SK-N-SH (cell line): ENCODE measurements around the gene KHDC1. TPM values are rescaled to one million over a fixed set of nuclear protein-coding genes. Genes with fewer than 3 reads are reported as not detected.
A peak's percentile ranks its signal among the peaks of the same experiment; 100 is the strongest.

Source experiments
- CTCF ChIA-PET: fragments of 300-600, 350-600 bp; formaldehyde crosslinking; extraction: SDS; loops from one replicate; lab custom pipeline; 2021; lab: Yijun Ruan, JAX
- POLR2A ChIA-PET: fragments of 350-600 bp; sonication (Branson Sonifier 250); formaldehyde crosslinking; extraction: SDS; loops from one replicate; lab custom pipeline; 2020; ENCODE audit warnings: antibody characterized with exemption, inconsistent platforms; lab: Yijun Ruan, JAX
- DNase-seq: peaks from one replicate; pipeline ENCODE4 v3.0.0; 2012
- H2AFZ ChIP-seq: fragments of 200-600 bp; sonication (generic); 2 replicates; pipeline ENCODE4 v1.8.1; 2016; ENCODE audit warnings: antibody characterized with exemption, mild to moderate bottlenecking, low read depth
- H3F3A ChIP-seq: fragments of 200-600 bp; sonication (generic); replicated peaks from 2 replicates; pipeline ENCODE3; 2016; ENCODE audit warnings: antibody characterized with exemption, mild to moderate bottlenecking; ENCODE audit not compliant: insufficient read depth
- H3K27ac ChIP-seq, 2 experiments: fragments of 200-500 bp in 1 of 2; fragments of 200-600 bp in 1 of 2; sonication (Bioruptor generic) in 1 of 2; sonication (generic), shearing (Covaris generic) in 1 of 2; 2 replicates each; pipeline versions ENCODE4 v1.5.1 to v1.6.1; 2014 to 2016; ENCODE audit warnings: low read depth in 2 of 2, inconsistent platforms in 1 of 2, low read length in 1 of 2, mild to moderate bottlenecking in 1 of 2, mixed read lengths in 1 of 2
- H3K27me3 ChIP-seq: fragments of 200-600 bp; sonication (generic), shearing (Covaris generic); 2 replicates; pipeline ENCODE4 v1.6.1; 2016; ENCODE audit warnings: mixed run types; ENCODE audit not compliant: insufficient read depth
- H3K36me3 ChIP-seq, 2 experiments: fragments of 200-500 bp in 1 of 2; fragments of 200-600 bp in 1 of 2; sonication (Bioruptor generic) in 1 of 2; sonication (generic) in 1 of 2; replicated peaks in 1 of 2; 2 replicates each; pipeline versions ENCODE3 to v1.5.1; 2014 to 2016; ENCODE audit warnings: low read length in 1 of 2, mild to moderate bottlenecking in 1 of 2; ENCODE audit not compliant: insufficient read depth in 2 of 2, control insufficient read depth in 1 of 2
- H3K4me1 ChIP-seq, 2 experiments: fragments of 200-500 bp in 1 of 2; fragments of 200-600 bp in 1 of 2; sonication (Bioruptor generic) in 1 of 2; sonication (generic), shearing (Covaris generic) in 1 of 2; 2 replicates each; pipeline versions ENCODE4 v1.5.1 to v1.6.1; 2014 to 2016; ENCODE audit warnings: low read depth in 1 of 2, low read length in 1 of 2, mixed run types in 1 of 2; ENCODE audit not compliant: insufficient read depth in 2 of 2, control insufficient read depth in 1 of 2
- H3K4me2 ChIP-seq: fragments of 200-600 bp; sonication (generic), shearing (Covaris generic); 2 replicates; pipeline ENCODE4 v1.6.1; 2017; ENCODE audit warnings: mixed run types
- H3K4me3 ChIP-seq, 2 experiments: fragments of 200-500 bp in 1 of 2; fragments of 200-600 bp in 1 of 2; sonication (Bioruptor generic) in 1 of 2; sonication (generic), shearing (Covaris generic) in 1 of 2; 2 replicates each; pipeline versions ENCODE4 v1.5.1 to v1.8.1; 2014 to 2016; ENCODE audit warnings: low read depth in 2 of 2, inconsistent platforms in 1 of 2, low read length in 1 of 2, mild to moderate bottlenecking in 1 of 2, mixed read lengths in 1 of 2, moderate library complexity in 1 of 2
- H3K79me2 ChIP-seq: fragments of 200-600 bp; sonication (generic); 2 replicates; pipeline ENCODE4 v1.8.1; 2017; ENCODE audit warnings: mild to moderate bottlenecking; ENCODE audit not compliant: insufficient read depth
- H3K9ac ChIP-seq: fragments of 200-600 bp; sonication (generic); 2 replicates; pipeline ENCODE4 v1.6.1; 2017; ENCODE audit warnings: mixed run types
- H3K9me2 ChIP-seq: fragments of 200-600 bp; sonication (generic); 2 replicates; pipeline ENCODE4 v1.6.1; 2017; ENCODE audit warnings: mixed run types
- H3K9me3 ChIP-seq: fragments of 200-600 bp; sonication (generic); 2 replicates; pipeline ENCODE4 v1.6.1; 2017; ENCODE audit warnings: mixed run types, mild to moderate bottlenecking, moderate library complexity
- H4K20me1 ChIP-seq: fragments of 200-600 bp; sonication (generic); 2 replicates; pipeline ENCODE4 v1.6.1; 2017; ENCODE audit warnings: mild to moderate bottlenecking, mixed run types; ENCODE audit not compliant: insufficient read depth
- CTCF ChIP-seq: fragments of 200-600 bp; sonication (generic); IDR thresholded peaks from 2 replicates; pipeline ENCODE4 v1.6.1; 2017; ENCODE audit warnings: antibody characterized with exemption, mild to moderate bottlenecking, moderate library complexity
- ELF1 ChIP-seq: IDR thresholded peaks from 2 replicates; pipeline ENCODE4 v1.4.0; 2012
- FOSL2 ChIP-seq: IDR thresholded peaks from 2 replicates; pipeline ENCODE4 v1.4.0; 2012; ENCODE audit warnings: low read depth, mild to moderate bottlenecking, moderate library complexity, borderline replicate concordance
- FOXM1 ChIP-seq: IDR thresholded peaks from 2 replicates; pipeline ENCODE4 v1.4.0; 2012; ENCODE audit warnings: low read depth, mild to moderate bottlenecking
- GABPA ChIP-seq: IDR thresholded peaks from 2 replicates; pipeline ENCODE4 v1.4.0; 2012; ENCODE audit warnings: low read depth, mild to moderate bottlenecking
- NFIC ChIP-seq: IDR thresholded peaks from 2 replicates; pipeline ENCODE4 v1.4.0; 2012; ENCODE audit warnings: borderline replicate concordance
- POLR2AphosphoS5 ChIP-seq: IDR thresholded peaks from 2 replicates; pipeline ENCODE4 v1.6.1; 2012; ENCODE audit warnings: low read depth, low read length
- RAD21 ChIP-seq: IDR thresholded peaks from 2 replicates; pipeline ENCODE4 v1.6.1; 2012; ENCODE audit warnings: mild to moderate bottlenecking, low read length
- RFX5 ChIP-seq: IDR thresholded peaks from 2 replicates; pipeline ENCODE4 v1.6.1; 2012; ENCODE audit warnings: mild to moderate bottlenecking, improper control_type of control experiment, low read length
- SMC3 ChIP-seq: IDR thresholded peaks from 2 replicates; pipeline ENCODE4 v1.6.1; 2012; ENCODE audit warnings: low read depth, low read length, improper control_type of control experiment
- TAF1 ChIP-seq: IDR thresholded peaks from 2 replicates; pipeline ENCODE4 v1.6.1; 2012; ENCODE audit warnings: low read depth, mild to moderate bottlenecking, low read length, moderate library complexity, borderline replicate concordance
- TEAD4 ChIP-seq: IDR thresholded peaks from 2 replicates; pipeline ENCODE4 v1.4.0; 2012; ENCODE audit warnings: mild to moderate bottlenecking, borderline replicate concordance; ENCODE audit not compliant: insufficient read depth
- WGBS: methylation state at CpG from one replicate; pipeline ENCODE4 v1.1.6; 2017; ENCODE audit warnings: low lambda C conversion rate; 5-methylcytosine and 5-hydroxymethylcytosine counted together
- polyA plus RNA-seq, 3 experiments: library from polyadenylated mRNA; depleted of rRNA; stranded (reverse); fragments of >200 nt; gene quantifications; 2 replicates each; pipeline ENCODE4 v1.2.3, GENCODE V29; 2012
- TF ChIP-seq, protein P1 (sequence below): fragments of 150-350 bp; IDR thresholded peaks from 2 replicates; pipeline ENCODE4 v1.6.1; 2017; ENCODE audit warnings: antibody characterized with exemption, low read length, low read depth, borderline replicate concordance

Gene KHDC1
- polyA plus RNA-seq, 1 of the 3 experiments (the other 2 are of a cell fraction) = 6.0 TPM

- TF ChIP-seq ELF1 (no peak), RFX5 (no peak), FOXM1 (no peak), NFIC (no peak), TEAD4 (no peak), TAF1 (no peak), POLR2AphosphoS5 (no peak), GABPA (no peak)
- TF ChIP-seq, protein P1, sequence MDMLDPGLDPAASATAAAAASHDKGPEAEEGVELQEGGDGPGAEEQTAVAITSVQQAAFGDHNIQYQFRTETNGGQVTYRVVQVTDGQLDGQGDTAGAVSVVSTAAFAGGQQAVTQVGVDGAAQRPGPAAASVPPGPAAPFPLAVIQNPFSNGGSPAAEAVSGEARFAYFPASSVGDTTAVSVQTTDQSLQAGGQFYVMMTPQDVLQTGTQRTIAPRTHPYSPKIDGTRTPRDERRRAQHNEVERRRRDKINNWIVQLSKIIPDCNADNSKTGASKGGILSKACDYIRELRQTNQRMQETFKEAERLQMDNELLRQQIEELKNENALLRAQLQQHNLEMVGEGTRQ = no peak
- Histone ChIP-seq H3K27ac (no peak overlapping the region), H3K4me3 (no peak overlapping the region), H3K27me3 (no peaks in the 10 kb centered on the region), H3K4me2 (no peak overlapping the region), H3K36me3 (no peaks in the 10 kb centered on the region), H2AFZ (no peak overlapping the region), H3K9me2 (no peaks in the 10 kb centered on the region), H3K4me1 (no peaks in the 10 kb centered on the region), H3F3A (peaks cover 7% of the 10 kb centered on the region), H3K9ac (no peak overlapping the region), H4K20me1 (no peaks in the 10 kb centered on the region), H3K9me3 (no peaks in the 10 kb centered on the region), H3K79me2 (no peaks in the 10 kb centered on the region)
- DNase-seq = no peak
- ChIA-PET POLR2A (no interaction called here), CTCF (interaction anchor here (4.3 kb wide), 1 partner anchor 42 kb away, joined by 48 read pairs; no protein-coding TSS in a partner anchor)
- 93% methylated on average over 5 of the region's 6 CpGs for WGBS
These were observed 23.8 kb upstream of the KHDC1 start for GRCh38 chr6:73286752-73287151.

DNA sequence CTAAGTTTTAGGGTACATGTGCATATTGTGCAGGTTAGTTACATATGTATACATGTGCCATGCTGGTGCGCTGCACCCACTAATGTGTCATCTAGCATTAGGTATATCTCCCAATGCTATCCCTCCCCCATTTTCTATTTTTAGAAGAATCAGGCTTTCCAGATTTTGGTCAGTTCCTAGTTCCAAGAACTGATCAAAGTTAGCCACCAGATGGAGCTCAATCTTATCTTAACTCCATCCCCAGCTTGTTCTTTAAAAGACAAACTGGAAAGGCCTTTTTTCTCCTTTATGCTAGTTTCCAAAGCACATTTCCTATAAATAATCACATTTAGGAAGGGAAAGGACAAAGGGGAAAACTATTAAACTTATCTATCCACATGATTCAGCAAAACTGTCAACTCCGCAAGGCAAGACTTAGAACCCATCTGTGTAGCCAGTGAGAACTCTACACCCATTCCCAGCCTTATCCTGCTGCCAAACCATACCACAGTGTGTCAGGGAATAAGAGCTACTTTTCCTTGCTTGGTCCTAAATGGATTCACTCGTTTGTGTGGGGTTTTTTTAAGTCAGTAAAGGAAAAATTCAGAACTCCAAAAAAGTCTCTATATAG is 22.8 kb upstream of the KHDC1 start:
- Histone ChIP-seq H3K4me1 (no peaks in the 10 kb centered on the region), H3K9ac (no peak overlapping the region), H3K4me2 (no peak overlapping the region), H3K27me3 (no peaks in the 10 kb centered on the region), H4K20me1 (no peaks in the 10 kb centered on the region), H2AFZ (no peak overlapping the region; the same call in 1 of the 2 replicates), H3K79me2 (no peaks in the 10 kb centered on the region), H3K36me3 (no peaks in the 10 kb centered on the region), H3K4me3 (no peak overlapping the region), H3K9me3 (no peaks in the 10 kb centered on the region), H3K27ac (no peak overlapping the region), H3K9me2 (no peaks in the 10 kb centered on the region), H3F3A (peaks cover 7% of the 10 kb centered on the region)
- ChIA-PET POLR2A (no interaction called here), CTCF (interaction anchor here (0.6 to 4.3 kb wide), 17 partner anchors 10 to 367 kb away, joined by 3 to 48 read pairs (median 3); no protein-coding TSS in a partner anchor)
- peak; percentile 47 for DNase-seq
- no peak for TF ChIP-seq FOXM1
- TF ChIP-seq RAD21 = peak; percentile 54
- TF ChIP-seq FOSL2 = no peak
- TF ChIP-seq SMC3 = peak; percentile 57
- peak; percentile 72 for TF ChIP-seq CTCF
- WGBS = 52% methylated on average over 3 of the region's 3 CpGs
